DOHH2 (cell line): ENCODE measurements around the gene TMEM61.

ENCODE experiments used
- CTCF ChIP-seq: fragments of 200-600 bp; sonication (generic); IDR thresholded peaks from one replicate; pipeline ENCODE4 v1.5.1; 2014; ENCODE audit warnings: antibody characterized with exemption, mild to moderate bottlenecking, low read depth, low read length; ENCODE audit not compliant: poor library complexity, severe bottlenecking
- EZH2phosphoT487 ChIP-seq: fragments of 200-600 bp; sonication (generic); IDR thresholded peaks from 2 replicates; pipeline ENCODE4 v1.6.1; 2017; ENCODE audit warnings: borderline replicate concordance, mild to moderate bottlenecking, antibody characterized with exemption, low read length, moderate library complexity, mixed read lengths

DNA sequence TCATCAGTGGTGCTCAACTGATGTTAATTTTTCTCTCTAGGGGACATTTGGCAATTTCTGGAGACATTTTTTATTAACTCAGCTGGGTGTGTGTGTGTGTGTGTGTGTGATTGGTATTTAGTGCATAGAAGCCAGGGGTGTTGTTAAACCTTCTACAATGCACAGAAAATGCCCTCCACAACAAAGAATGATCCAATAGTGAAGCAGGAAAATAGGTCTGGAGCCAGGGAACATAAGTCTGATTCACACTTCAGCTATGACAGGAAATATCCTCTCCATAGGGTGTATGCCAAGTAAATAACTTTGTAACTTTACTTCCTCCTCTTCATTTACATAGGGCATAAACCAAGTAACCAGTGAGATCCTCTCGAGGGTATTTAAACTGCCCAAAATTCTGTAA is 25.1 kb upstream of the TMEM61 start:
- no peak for TF ChIP-seq CTCF
- no peak for TF ChIP-seq EZH2phosphoT487
